ENCODE data around the gene TASOR2.

TASOR2 gene

DNA sequence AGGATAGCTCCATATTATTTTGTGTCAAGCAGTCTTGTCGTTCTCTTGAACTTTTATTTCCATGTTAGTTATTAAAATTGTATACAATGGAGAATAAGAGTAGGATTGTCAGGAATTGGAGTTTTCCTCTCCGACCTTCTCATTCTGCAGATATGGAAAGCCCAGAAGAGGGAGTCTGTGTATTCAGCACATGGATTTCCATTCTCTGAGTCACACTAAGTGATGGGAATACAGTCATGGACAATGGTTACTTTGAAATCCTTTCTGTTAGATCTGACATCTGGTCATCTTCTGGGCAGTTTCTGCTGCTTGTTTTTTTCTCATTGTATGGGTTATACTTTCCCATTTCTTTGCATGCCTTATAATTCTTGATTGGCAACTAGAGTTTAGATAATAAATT is 5.0 kb upstream of the TASOR2 start:
- DNase-seq (ENCODE audit: low read depth in 1 of 2, low spot score in 1 of 2) = no peak

DNA sequence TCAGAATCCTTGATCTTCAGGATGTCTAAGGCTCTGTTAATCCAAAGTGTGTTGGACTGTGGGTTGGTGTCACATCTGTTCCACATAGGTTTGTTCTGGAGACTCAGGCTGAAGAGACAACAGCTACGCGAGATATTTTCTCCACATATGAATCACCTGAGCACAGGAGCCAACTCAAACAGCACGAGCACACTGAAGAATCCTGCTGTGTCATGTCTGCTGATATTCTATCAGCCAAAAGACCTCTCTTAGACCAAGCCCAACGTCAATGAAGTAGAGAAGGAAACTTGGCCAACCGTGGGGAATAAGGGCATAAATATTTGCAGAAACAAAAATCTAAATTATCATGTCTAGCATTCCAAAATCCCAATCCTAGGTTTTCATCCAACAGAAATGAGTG is 2.7 kb upstream of the TASOR2 start:
- DNase-seq (ENCODE audit: low read depth in 1 of 2, low spot score in 1 of 2) = no peak

DNA sequence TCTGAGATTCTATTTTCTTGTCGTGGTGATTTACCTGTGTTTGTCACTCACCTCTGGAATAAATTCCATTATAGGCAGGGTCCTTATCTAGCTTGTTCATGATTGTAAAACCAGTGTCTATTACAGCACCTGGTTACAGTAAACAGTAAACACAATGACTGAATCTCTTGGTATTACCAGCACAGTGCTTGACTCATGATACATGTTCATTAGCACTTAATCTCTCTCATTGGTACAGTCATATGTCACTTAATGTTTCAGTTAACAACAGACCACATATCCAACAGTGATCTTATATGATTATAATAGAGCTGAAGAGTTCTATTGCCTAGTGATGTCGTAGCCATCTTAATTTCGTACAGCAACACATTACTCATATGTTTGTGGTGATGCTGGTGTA is 1.6 kb upstream of the TASOR2 start:
- no peak for DNase-seq (ENCODE audit: low read depth in 1 of 2, low spot score in 1 of 2)

DNA sequence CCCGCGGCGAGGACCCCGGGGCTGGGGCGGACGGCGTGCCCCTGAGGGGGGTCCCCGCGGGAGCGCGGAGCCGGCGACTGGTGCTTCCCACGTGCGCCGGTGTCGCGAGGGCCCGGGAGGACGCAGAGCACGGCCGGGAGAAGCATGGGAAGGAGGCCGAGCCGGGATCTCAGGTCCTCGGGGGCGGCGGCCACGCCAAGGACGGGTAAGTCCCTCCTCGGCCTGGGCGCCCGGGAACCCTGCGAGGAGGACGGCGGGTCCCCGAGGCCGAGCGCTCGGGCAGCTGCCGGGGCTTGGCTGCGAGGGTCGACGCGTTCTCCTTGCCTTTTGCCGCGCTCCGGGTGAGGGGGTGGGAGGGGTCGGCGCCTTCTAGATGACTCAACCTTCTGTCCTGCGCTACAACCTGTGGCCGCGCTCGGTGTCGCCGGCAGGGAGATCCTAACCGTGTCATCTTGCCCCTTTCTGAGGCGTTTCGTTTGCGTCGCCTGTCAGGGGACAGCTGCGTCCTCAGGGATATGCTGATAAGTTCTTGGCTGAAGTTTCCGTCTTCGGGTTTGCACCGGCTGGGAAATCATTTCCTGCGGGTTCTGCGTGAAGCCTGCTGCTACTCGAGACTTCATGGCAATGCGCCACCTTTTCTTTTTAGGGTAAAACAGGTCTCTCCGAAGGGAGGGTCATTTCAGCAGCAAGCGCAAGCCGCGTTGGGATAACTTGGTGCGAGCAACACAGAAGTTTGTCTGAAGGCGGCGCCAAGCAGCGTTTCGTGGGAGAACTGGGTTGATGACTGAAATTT is 529 bp downstream of the TASOR2 start:
- DNase-seq (ENCODE audit: low read depth in 1 of 2, low spot score in 1 of 2) = peak; percentile 45 to 58

DNA sequence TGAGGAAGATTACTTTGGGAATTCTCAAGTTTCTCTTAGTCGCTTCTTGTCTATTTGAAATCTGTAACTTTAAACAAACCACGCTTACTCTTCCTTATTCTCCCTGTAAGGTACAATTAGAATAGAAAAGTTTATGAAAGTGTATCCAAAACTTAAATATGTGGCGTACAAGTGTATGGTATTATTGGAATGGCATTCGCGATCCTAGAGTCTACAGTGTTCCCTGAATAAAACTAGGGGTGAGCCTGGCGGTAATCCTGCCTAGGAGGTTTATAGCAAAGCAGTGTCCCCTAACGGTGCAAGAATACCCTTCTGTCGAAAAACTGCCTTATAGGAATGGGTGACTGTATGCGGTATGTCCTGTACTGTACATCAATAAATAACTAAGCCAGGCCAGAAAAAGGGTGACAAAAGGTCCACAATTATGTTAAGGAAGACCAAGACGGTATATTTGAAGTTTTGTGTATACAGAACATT is 1.2 kb downstream of the TASOR2 start:
- DNase-seq (ENCODE audit: low read depth in 1 of 2, low spot score in 1 of 2) = no peak

DNA sequence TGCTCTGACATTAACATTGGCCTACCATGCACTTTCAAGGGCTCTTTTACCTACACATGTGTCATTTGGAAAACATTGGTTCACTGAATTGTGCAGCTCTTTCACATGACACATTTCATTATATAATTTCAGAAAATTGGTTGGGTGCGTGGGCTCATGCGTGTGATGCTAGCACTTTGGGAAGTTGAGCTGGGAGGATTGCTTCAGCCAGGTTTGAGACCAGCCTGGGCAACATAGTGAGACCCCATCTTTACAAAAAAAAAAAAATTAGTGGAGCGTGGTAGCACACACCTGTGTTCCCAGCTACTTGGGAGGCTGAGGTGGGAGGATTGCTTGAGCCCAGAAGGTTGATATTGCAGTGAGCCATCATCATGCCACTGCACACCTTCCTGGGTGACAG is 3.9 kb downstream of the TASOR2 start:
- DNase-seq (ENCODE audit: low read depth in 1 of 2, low spot score in 1 of 2) = no peak

DNA sequence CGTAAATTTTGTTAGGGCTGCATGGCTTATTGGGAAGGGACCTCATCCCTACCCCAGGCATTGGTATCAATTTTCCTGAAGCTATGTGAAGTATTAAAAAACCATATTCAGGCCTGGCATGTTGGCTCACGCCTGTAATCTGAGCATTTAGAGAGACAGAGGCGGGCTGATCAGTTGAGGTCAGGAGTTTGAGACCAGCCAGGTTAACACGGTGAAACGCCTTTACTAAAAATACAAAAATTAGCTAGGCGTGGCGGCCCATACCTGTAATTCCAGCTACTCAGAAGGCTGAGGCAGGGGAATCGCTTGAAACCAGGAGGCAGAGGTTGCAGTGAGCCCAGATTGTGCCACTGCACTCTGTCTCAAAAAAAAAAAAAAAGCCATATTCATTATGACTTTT is 7.1 kb downstream of the TASOR2 start:
- no peak for DNase-seq (ENCODE audit: low read depth in 1 of 2, low spot score in 1 of 2)

DNA sequence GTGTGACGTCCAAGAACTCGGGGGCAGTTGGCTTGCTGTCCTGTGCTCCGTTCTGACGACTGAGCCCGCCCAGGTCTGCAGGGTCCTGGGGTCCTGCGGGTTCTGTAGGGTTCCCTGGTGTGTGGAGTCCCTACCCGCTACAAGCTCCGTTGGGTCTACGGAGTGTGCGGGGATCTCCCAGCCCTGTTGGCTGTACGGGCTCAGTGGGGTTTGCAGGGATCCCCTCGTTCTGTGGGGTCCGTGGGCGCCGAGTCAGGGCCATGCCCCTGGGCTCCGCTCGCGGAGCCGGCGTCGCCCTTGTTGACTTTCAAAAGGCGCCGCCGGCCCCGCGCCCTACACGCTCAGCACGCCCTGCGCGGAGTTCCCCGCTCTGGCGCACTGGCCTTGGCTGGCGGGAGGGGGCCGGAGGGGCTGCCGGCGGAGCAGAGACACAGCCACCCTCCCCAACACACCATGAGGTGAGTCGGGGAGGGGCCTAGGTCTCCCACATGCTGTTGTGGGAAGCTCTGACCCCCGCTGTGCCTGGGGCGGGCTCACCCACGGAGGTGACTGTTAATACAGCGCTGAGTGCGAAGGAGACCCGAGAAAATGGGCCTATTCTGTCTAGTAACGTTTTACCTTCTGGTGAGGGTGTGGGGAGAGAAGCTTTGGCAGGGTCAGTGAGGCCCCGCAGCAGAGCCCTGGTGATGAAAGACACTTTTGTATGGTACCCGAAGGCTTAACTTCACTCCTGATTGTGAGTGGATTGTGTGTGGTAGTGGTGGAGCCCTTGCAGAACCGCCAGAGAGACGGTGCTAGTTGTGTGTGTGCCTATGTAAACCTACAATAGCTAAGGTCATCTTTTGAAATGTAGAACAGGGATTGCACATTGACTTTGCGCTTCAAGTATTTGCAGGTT is 8.1 kb downstream of the TASOR2 start:
- peak; percentile 17 to 18 for DNase-seq (ENCODE audit: low read depth in 1 of 2, low spot score in 1 of 2)

DNA sequence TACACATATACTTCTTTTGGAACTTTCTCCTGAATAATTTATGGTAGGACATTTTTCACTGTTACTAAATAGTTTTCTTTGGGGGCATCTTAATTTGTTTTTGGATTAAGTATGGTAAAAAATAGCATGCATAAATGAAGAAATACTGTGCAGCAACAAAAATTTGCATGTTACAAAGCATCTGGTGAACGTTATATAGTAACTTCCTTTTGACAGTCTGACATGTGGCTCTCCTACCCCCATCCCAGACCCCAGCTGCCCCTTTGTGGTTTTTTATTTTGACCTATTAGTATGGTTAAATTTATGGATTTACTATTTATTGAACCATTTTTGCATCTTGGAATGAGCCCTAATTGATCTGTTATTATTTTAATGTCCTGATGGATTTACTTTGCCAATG is 9.9 kb downstream of the TASOR2 start:
- DNase-seq (ENCODE audit: low read depth in 1 of 2, low spot score in 1 of 2) = no peak

DNA sequence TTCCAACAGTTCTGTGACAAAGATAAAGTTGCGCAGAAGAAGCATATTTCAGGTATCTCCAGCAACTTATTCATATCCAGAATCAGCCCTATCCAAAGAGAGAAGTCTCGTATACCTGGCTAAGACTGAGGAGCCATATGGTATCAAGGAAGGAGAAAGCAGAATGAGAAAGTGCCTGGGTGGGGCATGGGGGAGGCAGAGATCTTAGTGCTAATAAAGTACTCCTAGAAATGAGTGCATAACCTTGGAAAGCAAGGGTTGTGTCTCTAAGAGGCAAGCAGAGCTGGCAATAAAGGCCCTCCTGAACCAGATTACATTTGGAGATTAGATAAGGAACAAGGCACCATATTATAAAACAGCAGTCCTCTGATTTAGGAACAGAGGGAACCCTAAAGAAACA is 12.7 kb downstream of the TASOR2 start:
- DNase-seq (ENCODE audit: low read depth in 1 of 2, low spot score in 1 of 2) = no peak

DNA sequence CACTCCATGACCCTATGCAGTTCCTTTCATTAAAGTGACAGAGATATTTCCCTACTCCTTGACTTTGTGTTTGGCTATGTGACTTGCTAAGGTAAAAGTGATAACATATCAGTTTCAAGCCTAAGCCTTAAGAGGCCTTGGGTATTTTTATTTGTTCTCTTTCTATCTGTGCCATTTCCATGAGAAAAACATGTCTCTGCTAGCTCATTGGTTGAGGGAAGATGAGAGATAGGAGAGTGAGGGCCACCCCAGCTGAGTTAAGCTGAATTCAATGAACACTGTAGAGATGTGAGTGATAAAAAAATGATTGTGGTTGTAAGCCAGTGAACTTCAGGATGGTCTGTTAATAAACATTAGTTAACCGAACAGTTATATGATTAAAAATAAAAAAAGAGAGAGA is 13.4 kb downstream of the TASOR2 start:
- DNase-seq (ENCODE audit: low read depth in 1 of 2, low spot score in 1 of 2) = no peak

DNA sequence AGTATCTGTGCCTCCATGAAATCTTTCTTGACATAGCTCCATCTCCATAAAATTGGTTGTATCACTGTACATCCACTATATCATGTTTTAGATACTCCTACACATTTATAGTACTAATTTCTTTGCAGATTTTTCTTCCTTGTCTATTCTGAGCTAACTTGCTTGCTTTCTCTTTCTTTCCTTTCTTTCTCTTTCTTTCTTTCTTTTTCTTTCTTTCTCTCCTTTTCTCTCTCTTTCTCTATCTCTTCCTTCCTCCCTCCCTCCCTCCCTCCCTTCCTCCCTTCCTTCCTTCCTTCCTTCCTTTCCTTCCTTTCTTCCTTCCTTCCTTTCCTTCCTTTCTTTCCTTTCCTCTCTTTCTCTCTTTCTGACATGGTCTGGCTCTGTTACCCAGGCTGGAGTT is 23.7 kb downstream of the TASOR2 start:
- DNase-seq (ENCODE audit: low read depth in 1 of 2, low spot score in 1 of 2) = no peak

DNA sequence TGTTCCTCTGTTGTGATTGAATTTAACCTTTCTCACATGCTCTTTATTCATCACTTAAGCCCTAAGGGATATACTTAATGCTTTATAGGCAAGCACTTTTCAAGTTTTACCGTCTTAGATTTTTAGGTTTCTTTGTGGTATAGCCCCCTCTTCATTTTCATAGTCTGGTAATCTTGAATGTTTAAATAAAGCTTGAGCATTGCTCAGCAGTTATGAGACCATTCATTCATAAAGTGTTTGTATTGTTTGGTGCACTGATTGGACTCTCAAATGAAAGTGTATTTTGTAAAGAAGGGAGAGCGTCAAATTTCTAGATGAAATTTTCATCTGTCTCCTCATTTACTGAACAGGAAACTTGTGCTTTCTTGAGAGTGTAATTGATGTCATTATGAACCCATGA is 25.2 kb downstream of the TASOR2 start:
- no peak for DNase-seq (ENCODE audit: low read depth in 1 of 2, low spot score in 1 of 2)

DNA sequence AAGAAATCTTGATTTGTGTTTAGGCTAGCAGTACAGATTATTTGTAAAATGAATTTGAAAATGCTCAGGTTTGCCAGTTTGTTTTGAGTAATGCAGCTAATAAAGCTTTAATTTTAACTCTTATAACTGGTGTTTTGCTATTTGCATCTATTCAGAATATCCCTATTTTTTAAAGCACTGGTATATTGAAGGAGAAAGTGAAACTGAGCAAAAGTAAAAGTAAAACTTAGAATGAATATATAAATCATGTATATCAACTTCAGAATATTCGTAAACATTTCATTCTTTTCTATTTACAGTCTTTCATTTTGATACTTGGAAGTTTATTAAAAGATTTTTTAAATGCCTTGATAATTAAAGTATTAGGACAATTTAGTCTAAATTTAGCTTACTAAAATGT is 26.2 kb downstream of the TASOR2 start:
- no peak for DNase-seq (ENCODE audit: low read depth in 1 of 2, low spot score in 1 of 2)

DNA sequence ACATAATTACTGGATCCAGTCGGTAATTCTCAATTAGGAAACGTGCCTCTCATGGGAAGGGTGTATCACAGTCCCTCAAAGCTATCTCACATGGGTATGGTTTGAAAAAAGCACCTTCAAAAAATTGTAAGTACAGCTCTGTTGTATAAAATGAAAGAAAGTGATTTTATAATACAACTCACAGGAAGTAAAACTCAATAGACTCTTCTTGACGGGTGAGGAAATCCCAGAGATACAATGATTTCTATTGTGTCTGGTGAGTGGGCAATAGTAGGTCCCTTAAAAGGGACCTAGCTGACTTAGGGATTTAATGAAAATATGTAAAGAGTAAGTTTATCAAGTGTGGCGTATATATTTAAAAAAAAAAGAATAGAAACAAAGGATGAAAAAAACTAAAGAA is 27.0 kb downstream of the TASOR2 start:
- no peak for DNase-seq (ENCODE audit: low read depth in 1 of 2, low spot score in 1 of 2)

DNA sequence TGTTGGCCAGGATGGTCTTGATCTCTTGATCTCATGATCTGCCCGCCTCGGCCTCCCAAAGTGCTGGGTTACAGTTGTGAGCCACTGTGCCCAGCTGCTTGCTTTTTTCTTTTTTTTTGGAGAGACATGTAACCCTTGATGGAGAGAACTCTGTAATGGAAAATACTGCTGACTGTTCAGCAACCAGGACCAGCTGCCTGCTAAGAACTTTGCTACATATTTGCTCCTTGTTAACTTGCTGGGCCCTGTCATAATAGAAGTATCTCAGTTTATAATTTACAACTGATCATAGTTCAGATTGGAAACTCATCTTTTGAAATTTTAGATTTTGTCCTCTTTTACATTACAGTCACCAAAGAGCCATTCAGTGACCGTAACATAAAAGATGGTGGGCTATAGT is 34.9 kb downstream of the TASOR2 start:
- DNase-seq (ENCODE audit: low read depth in 1 of 2, low spot score in 1 of 2) = no peak

DNA sequence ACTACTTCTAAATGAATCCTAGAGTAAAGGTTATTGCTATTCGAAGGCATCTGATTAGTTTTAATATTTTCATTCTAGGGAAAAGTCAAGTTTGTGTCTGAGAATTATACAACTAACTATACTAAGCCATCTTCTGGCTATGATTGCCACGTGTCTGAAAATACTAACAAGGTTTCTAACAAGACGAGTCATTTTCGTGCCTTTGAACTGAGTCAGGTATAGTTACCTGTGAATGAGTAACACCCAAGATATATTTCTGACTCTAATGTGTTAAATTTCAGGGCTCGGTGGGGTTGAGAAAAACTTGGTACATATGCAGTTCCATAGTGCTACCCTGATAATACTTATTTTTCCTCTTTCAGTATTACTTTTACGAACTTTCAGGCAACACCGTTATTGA is 35.5 kb downstream of the TASOR2 start:
- no peak for DNase-seq (ENCODE audit: low read depth in 1 of 2, low spot score in 1 of 2)

DNA sequence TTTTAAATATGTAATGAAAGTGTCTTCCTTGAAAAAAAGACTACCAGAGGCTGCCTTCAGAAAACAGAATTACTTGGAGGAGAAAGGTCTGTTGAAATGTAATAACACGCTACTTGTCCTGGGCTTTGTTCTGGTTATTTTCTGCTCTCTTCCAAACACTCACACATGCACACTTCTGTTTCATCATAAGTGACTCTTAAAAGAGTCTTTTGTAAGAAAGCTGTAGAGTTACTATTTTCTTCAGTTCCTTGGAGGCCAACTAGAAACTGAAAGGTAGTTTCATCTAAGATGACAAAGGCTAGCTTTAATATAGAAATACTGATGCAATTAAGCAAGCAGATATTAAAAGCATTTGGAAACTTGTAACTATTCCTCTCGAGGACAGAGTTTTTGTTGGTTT is 39.1 kb downstream of the TASOR2 start:
- DNase-seq (ENCODE audit: low read depth in 1 of 2, low spot score in 1 of 2) = no peak

DNA sequence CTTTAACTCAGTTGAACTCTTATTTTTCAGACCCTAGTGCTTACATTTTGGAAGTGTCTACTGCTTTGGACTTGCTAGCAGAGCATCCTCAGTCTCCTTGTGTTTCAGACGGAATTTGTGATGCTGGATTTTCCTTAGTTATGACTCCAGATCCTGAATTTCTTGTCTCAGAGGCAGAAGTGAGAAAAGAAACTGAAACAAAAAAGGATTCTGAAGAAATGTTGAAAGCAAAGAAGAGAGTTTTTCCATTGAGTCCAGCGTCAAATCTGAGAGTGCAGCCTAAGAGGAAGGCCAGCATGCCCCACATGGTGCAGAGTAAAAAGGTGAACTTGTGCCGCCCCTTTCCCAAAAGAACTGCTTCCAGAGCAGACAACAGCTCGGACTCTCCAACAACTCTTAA is 46.1 kb downstream of the TASOR2 start:
- DNase-seq (ENCODE audit: low read depth in 1 of 2, low spot score in 1 of 2) = no peak

DNA sequence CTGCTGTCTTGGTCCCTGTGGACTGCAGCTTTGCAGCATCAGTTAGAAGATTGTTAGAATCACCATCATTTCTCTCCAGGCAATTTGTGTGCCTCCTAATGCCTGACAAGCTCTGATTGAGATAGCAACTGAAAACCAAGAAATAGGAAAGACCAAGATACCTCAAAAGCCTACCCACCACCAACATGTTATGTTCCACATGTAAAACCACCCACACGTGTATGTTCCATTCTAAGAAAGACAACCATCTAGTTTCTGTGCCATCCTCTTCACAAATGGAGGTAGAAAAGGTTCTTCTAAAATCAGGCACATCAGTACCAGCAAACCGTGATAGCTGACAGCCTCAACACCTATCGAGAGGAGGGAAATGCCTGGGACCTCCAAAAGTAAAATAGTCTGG is 46.9 kb downstream of the TASOR2 start:
- no peak for DNase-seq (ENCODE audit: low read depth in 1 of 2, low spot score in 1 of 2)

DNA sequence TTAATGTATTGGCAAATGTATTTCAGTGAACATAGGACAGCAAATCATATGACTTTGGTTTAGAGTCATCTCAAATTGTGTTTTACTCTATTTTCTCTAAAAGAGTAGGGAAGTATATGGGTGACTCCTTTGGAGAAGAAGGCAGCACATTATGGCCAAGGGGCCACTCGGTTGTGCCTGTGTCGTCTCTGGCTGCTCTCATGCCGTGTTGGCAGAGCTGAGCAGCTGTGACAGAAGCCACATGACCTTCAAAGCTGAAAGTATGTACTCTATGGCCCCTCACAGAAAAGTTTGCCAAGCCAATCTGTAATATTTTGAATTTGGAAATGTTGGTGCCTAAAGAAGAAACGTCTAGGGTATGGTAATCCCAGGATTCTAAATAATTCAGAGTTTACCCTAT is 47.5 kb downstream of the TASOR2 start:
- no peak for DNase-seq (ENCODE audit: low read depth in 1 of 2, low spot score in 1 of 2)

Measured in activated CD4-positive, alpha-beta T cell treated with anti-CD3 and anti-CD28 coated beads, Interleukin-2, amount 50 U/mL, for 24 hours (primary cell).